GM18868 (cell line): ENCODE data around the gene LCE1B.

ENCODE experiments used
- ATAC-seq: cut with Tn5 transposase; IDR thresholded peaks from one replicate; pipeline ENCODE4 v1.9.1; 2021; ENCODE audit warnings: mild to moderate bottlenecking, moderate library complexity; ENCODE audit not compliant: unreplicated experiment

LCE1B gene, protein sequence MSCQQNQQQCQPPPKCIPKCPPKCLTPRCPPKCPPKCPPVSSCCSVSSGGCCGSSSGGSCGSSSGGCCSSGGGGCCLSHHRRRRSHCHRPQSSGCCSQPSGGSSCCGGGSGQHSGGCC

DNA sequence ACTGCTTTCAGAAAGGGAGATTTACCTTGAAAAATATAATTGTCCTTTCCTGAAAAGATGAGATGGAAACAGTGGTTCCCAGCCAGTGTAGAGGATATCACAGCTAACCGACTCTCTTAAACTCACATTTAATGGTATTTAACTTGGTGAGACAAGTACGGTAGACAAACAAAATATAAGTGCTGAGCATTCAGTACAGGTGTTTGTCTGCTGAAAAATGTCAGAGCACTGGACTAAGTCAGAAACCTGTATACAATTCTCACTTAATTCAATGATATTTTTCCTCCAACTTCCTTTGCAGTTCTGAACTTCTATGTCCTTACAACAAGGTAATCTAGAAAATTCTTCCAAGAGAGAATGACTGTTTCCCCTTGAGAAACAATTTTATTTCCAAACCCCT lies at the start of gene LCE1B:
LCE1B (plus strand) TSS at position 301 of the 400 bp plus-strand sequence. CDS start 476 bp downstream, outside the sequence.
- no peak for ATAC-seq

DNA sequence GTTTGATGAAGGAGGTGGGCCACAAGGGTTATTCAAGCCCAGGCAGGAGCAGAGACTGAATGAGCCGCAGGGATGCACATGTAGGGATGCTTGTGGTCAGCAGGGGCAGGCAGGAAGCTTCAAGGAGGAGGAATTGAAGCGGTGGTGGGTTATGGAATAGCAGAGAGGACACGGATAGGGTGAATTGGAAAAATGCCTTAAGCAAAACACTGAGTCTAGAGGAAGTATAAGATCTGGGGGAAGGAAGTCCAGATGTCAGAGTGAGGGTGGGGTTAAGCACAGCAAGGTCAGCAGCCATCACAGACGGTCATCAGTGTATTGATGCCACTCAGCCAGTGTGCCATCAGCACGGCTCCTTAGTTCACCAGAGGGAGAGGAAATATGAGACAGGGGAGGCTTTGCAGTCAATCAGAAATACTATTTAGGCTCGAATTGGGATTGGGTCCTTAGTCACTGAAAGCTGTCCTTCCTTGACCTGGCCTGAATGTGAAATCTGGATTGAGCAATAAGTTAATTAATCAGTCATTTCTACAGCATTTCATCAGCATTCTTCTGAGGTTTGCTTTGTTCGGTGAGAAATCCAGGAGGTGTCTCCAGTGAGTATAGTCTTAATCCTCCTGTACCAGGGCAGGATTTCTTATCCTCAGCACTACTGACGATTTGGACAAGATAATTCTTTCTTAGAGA lies 42.8 kb upstream of the LCE1B start:
- no peak for ATAC-seq

DNA sequence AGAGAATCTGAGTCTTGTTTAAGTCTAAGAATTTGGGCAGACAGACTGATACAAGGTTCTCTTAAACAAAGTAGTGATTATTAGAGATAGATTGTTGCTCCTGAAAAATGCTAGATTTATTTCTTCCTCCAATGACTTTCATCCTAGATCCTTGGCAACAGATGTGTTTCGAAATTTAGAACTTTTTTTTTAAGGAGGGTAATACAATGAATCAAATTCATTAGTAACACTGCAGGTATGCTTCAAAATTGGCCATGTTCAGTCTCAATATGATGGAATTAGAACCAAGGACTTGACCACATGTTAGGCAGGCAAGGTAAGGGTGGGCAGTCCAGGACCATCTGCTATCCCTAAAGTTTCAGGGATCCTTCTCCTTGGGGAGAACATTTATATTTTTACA lies 41.4 kb upstream of the LCE1B start:
- no peak for ATAC-seq

DNA sequence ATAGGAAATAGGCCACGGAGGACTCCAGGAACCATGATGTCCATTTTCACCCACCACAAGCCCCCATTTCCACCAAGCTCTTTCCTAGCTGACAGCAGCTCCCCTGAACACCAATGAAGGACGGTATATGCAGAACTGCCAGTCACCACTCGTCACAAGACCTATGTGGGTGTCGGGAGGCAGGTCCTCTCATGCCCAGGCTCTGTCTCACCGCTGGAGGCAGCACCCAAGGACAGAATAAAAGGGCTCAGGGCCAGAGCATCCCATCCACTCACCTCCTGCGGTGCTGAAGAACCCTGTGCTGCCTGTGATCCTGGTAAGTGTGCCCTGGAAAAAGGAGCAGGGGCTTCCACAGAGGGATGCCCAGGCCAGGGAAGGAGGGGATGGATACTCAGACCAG lies 36.9 kb upstream of the LCE1B start, which contains the start of gene LCE1F:
LCE1F (plus strand) TSS at position 266 of the 400 bp plus-strand sequence. CDS start 1,232 bp downstream, outside the sequence.
- ATAC-seq = no peak

DNA sequence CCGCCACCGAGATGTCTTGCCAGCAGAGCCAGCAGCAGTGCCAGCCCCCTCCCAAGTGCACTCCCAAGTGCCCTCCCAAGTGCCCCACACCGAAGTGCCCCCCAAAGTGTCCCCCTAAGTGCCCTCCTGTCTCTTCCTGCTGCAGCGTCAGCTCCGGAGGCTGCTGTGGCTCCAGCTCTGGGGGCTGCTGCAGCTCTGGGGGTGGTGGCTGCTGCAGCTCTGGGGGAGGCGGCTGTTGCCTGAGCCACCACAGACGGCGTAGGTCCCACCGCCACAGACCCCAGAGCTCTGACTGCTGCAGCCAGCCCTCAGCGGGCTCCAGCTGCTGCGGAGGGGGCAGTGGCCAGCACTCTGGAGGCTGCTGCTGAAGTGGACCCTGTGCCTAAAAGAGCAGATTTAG lies 35.4 kb upstream of the LCE1B start:
- ATAC-seq = no peak

DNA sequence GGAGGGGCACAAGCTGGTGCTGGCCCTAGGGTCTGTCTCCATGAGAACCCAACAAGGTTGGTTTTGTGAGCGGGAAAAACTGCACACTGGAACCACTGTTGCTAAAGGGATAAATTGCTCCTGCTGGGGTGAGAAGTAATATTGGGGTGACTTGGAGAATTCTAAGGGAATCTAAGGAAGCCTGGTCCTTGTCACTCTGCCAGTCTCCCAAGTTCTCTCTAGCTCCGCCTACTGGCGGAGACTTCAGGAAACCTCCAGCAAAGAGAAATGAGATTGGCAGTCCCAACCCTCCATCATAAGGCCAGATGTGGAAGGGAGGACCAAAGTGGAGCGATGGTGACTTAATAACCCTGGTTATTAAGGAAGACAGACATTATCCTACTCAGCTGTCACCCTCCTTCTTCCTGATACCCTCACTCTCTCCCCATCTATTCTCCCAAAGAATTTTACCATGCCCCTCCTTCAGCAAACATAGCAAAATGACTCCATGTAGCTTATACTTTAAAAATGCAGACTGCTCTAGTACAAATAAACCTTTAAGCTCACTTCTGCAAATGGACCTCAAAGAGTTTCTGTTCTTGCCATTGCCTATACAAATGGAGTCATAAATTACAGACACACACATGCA lies 34.1 kb upstream of the LCE1B start:
- ATAC-seq = no peak

DNA sequence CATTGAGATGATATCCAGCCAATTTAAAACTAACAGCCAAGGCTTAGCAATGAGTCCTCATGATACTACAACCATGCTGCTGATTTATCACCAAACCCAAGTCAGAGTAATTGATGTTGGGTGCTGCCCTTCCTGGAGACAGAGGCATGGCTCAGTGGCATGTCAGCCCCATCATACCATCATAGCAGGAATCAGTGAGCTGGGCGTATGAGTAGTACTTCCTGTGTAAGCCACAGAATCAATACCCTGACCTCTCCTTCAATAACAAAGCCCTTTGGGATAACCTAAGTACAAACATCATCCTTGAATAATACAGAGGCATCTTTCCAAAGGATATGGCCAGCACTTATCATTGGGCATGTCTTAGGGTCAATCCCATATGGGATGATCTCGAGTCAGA lies 28.7 kb upstream of the LCE1B start:
- no peak for ATAC-seq

DNA sequence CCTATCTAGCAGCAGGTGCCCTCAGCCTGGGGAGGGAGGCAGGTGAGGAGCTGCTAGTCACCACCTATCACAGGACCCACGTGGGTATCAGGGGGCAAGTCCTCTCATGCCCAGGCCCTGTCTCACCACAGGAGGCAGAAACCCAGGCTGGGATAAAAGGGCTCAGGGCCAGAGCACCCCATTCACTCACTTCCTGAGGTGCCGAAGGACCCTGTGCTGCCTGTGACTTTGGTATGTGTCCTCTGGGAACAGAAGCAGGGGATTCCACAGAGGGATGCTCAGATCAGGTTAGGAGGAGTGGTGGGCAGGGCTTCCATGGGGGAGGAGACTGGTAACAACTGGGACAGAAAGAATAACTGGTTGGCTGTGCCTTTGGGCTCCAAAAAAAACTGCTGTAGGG lies 25.7 kb upstream of the LCE1B start, which contains the start of gene LCE1E:
LCE1E (plus strand) TSS at position 181 of the 400 bp plus-strand sequence. CDS start 1,043 bp downstream, outside the sequence.
- no peak for ATAC-seq

DNA sequence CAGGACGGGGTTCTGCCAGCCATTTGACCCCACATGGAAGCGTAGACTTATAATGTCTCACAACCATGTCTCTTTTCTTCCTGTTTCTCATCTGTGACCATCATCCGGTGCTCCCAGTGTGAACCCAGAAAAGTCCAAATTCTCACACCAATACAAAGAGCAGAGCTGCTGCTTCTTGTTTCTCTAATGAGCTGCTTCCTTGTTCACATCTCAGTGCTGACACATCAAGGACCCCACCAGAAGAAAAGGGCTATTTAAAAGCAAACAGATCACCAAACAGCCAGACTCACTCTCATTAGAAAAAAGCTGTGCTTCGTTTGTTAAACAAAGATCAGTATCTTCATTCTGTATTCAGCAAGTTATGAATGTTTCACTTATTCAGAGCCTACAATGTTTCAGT lies 16.1 kb upstream of the LCE1B start:
- no peak for ATAC-seq

DNA sequence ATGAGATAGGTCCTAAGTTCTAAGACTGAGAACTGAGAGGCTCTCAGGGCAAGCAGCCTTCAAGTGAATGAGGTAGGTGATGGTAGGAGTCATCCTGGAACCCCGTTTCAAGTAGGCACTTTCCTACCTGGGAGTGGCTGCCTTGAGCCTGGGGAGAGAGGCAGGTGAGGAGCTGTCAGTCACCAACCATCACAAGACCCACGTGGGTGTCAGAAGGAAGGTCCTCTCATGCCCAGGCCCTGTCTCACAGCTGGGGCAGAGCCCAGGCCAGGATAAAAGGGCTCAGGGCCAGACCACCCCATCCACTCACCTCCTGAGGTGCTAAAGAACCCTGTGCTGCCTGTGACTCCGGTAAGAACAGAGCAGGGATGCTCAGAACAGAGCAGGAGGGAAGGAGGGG lies 15.3 kb upstream of the LCE1B start, which contains the start of gene LCE1D:
LCE1D (plus strand) TSS at position 301 of the 400 bp plus-strand sequence. CDS start 1,074 bp downstream, outside the sequence.
- no peak for ATAC-seq

DNA sequence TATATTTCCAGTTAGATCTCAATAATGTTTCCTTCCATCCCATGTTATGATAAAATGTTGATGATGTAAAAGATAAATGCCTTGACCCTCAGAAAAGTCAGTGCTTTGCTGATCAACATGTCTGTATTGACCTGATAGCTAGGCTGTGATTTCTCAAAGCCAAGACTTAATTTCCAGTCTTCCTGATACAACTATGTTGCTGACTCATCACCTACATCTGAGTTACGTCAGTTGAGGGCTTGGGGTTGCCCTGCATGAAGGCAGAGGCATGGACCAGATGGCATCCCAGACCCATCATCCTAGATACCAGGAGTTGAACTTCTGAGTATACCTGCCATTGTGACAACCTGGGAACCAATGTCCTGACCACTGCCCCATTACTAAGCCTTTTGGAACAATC lies 10.4 kb upstream of the LCE1B start:
- no peak for ATAC-seq

DNA sequence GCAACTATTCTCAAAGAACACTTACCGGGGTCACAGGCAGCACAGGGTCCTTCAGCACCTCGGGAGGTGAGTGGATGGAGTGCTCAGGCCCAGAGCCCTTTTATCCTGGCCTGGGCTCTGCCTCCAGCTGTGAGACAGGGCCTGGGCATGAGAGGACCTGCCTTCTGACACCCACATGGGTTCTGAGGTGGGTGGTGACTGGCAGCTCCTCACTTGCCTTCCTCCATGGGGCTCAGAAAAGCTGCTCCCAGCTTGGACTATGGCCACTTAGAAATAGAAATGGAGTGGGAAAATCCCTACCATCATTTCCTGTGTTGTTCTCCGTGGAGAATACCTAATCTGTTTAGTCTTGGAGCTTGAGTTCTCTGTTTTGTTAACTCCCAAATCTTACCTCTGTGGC lies 5.2 kb upstream of the LCE1B start, which contains the start of gene LCE1C:
LCE1C (minus strand) TSS at position 76 of the 400 bp plus-strand sequence. CDS start 1,173 bp downstream, outside the sequence.
- ATAC-seq = no peak

DNA sequence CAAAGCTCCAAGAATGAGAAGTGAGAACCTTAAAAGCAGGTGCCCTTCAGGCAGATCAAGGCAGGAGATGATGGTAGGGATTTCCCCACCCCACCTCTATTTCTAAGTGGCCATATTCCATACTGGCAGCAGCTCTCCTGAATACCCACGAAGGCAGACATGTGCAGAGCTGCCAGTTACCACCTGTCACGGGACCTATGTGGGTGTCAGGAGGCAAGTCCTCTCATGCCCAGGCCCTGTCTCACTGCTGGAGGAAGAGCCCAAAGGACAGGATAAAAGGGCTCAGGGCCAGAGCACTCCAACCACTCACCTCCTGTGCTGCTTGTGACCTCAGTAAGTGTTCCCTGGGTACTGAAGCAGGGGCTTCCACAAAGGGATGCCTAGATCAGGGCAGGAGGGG lies 721 bp upstream of the LCE1B start:
- ATAC-seq = no peak

DNA sequence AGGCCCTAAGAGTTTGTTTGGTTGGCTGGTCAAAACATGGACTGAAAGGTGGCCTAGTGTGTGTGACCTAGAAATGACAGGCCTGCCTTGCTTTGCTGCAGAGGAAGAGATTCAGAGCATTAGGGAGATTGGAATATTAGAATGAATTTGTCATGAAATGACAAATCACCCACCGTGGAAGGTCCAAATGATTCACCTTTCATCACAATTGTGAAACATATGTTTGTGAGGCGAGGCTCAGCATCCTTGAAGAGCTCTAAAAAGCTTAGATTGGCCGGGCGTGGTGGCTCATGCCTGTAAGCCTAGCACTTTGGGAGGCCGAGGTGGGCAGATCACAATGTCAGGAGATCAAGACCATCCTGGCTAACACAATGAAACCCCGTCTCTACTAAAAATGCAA lies 5.5 kb downstream of the LCE1B start:
- ATAC-seq = no peak

DNA sequence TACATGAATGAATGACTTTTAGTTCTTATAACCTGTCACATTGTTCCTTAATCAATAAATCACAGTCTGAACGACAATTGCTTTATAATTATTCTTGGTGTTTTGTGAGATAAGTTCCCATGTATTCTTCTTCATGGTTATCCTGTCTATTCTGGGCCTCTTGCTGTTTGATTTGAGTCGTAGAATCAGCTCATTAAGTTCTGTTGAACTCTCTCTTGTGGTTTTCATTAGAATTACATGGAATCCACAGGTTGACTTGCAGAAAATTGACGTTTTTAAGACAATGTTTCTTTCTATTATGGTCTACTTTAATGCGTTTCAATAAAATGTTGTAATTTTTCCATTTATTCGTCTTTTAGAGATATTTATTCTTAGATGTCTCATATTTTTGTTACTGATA lies 11.5 kb downstream of the LCE1B start:
- no peak for ATAC-seq

DNA sequence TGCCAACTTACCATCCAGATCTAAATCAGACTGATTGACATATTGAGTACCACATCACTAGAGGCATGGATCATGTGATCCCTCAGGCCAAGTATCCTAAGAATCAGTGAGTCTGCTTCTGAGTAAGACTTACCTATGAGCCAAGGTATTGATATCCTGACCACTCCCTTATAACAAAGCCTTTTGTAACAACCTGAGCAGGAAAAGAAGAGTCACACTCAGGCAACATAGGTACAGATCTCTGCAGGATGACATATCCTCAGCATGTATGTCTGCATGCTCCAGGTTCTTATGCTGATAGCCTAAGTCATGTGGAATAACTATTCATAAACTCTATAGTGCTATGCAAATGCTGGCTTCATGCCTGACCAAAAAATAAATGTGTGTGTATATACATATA lies 13.2 kb downstream of the LCE1B start:
- no peak for ATAC-seq

DNA sequence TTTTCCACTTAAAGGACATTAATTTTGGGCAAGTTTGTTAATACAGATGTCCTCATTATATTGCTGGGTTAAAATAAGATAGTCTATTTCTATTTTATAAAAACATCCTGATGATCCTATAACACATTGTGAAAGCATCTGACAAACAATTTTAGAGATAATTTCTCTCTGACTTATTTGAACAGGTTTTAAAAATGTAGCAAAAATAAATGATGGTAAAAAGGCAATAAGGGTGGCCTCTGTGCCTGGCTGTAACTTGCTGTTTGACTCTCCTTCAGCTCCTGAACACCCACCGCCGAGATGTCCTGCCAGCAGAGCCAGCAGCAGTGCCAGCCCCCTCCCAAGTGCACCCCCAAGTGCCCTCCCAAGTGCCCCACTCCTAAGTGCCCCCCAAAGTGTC lies 15.4 kb downstream of the LCE1B start, which contains the start of gene LCE1A:
LCE1A (plus strand) TSS at position 301 of the 400 bp plus-strand sequence; CDS start at position 301, 0 bp downstream.
- ATAC-seq = no peak

DNA sequence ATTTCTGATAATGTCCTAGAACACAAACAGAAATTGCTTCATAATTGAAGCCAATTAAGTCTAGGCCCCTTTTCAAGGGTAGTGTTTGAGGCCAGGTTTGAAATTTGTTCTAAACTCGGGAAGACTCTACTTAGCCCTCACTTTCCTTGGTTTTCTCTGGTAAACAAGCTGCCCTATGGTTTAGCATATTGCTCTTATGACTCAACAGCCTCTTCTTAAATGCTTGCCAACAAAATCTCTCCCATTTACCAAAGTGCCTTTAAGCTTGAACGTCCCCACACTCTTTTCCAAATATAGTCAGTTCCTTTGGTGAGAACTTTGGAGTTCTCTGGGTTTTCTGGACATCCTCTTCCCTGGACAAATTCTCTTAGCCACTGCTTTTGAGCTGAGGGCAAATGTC lies 25.1 kb downstream of the LCE1B start:
- ATAC-seq = no peak

DNA sequence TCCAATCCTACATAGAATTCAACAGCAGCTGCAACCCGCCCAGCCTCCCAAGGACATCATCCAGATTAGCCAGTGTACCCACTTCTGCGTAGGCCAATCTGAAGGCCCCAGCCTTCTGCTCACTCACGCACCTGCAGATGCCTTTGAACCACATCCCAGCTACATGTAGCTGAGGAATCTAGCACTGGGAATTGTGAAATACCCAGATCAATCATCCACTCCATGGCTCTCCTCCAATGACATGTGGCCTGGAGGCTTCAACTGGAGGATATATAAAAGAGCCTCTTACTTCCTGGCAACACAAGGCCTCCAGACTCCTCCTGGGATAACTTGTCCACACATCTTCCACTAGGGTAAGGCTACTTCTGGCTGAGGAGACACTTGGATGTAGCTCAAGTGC lies 30.8 kb downstream of the LCE1B start, which contains the start of gene LCE6A:
LCE6A (plus strand) TSS at position 301 of the 400 bp plus-strand sequence. CDS start 665 bp downstream, outside the sequence.
- ATAC-seq = no peak

DNA sequence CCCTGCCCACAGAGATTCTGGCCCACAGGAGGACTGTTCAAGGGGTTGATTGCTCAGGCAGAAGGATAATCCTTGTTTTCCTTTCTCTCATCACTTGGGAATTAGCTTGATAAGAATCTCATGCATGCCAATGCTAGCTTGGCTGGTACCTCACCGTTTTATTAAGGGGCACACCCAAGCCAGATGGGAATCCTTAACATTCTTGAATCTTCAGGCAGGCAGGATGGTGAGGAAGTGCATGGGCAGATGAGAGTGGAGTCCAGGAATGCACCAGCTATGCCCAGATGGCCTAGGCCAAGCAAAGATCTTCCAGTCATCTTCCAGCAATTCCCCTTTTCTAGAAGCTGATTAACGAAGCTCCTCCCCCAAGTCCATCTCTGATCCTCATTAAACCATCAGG lies 43.9 kb downstream of the LCE1B start:
- no peak for ATAC-seq

DNA sequence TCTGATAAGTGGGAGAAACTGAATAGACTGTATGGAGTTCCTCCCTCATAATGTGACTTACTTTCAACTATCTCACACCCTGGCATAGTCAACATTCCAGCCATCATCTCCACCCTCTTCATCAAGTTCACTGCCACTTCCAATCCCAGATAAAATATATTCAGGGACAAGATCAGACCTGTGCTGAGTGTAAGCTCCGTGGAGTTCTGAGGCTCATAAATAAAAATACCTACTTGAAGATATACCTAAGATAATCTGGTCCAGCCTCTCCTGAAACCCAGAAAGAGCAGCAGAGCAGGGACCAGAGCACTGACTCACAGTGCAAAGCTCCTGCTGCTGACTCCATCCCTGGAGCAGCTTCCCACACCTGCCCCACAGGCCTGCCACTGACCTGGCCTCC lies 46.3 kb downstream of the LCE1B start:
- no peak for ATAC-seq

DNA sequence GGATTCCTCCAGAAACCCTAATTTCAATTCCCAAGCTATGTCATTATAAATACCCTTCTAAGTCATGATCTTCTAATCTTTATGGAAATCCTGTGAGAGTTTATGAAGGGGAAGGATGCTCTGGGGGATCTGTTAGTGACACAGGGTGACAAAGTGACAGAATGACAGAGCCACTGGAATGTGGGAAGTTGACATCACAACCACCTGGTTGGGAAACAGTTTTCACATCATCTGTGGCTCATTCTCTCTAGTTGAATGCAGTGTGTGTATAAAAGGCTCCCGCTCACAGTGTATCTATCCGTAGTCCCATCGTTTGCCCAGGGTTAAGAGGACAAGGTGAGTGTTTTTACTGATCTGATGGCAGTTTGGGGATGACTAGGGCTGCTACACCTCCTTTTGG lies 47.9 kb downstream of the LCE1B start, which contains the start of gene LCE7A:
LCE7A (plus strand) TSS at position 301 of the 400 bp plus-strand sequence. CDS start 702 bp downstream, outside the sequence.
- ATAC-seq = no peak
